Measurements from ENCODE around the gene CHRNA10. TPM values are rescaled to one million over a fixed set of nuclear protein-coding genes. Genes with fewer than 3 reads are reported as not detected.

Gene CHRNA10
- polyA plus RNA-seq, 1 of the 3 experiments (the other 2 are of a cell fraction), result 1.1 TPM

DNA sequence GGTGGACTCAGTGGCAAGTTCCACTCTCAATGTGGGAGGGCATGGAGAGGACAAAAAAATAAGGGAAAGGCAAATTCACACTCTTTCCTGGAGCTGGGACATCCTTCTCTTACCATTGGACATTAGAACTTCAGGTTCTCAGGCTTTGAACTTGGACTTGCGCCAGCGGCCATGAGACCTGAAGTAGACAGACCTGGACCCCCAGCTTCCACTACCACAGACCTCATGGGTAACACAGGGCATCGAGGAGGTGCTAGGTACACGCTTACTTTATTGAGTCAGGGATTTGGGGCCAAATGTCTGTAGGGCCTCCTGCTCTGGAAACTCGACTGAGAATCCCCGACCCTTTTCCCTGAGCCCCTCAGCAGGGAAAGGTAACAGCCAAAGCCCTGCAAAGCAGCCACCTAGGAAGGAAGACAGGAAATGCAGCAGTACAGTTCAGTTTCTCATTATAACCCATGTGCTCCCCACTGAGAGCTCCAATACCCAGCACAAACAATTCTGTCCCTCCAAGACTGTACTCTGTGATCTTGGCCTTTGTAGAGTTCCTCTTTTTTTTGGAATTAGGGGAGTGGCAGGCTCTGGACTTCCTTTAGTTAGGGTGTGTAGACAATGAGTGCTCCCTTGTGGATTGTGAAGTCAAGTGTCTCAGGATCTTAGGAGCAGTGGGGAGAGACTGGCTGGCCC is 5.7 kb downstream of the CHRNA10 start:
- H3K36me3 ChIP-seq (replicated peaks in 1 of 2; ENCODE audit: control insufficient read depth in 1 of 2, insufficient read depth in 2 of 2, low read length in 1 of 2), result peaks cover 0 to 32% of the 10 kb centered on the region in 2 experiments
- H3K4me1 ChIP-seq (ENCODE audit: control insufficient read depth in 1 of 2, insufficient read depth in 2 of 2, low read depth in 1 of 2, low read length in 1 of 2), result no peaks in the 10 kb centered on the region
- H3K9me2 ChIP-seq, result no peaks in the 10 kb centered on the region
- TF ChIP-seq MXI1 (IDR thresholded peaks at IDR 0.05; ENCODE audit: low read depth, low read length), result no peak
- TF ChIP-seq, protein P1, sequence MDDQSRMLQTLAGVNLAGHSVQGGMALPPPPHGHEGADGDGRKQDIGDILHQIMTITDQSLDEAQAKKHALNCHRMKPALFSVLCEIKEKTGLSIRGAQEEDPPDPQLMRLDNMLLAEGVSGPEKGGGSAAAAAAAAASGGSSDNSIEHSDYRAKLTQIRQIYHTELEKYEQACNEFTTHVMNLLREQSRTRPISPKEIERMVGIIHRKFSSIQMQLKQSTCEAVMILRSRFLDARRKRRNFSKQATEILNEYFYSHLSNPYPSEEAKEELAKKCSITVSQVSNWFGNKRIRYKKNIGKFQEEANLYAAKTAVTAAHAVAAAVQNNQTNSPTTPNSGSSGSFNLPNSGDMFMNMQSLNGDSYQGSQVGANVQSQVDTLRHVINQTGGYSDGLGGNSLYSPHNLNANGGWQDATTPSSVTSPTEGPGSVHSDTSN (IDR thresholded peaks at IDR 0.05), result no peak
- CTCF ChIA-PET, result no interaction called here
- H3K79me2 ChIP-seq (ENCODE audit: insufficient read depth), result no peaks in the 10 kb centered on the region
- no peak overlapping the region for H2AFZ ChIP-seq (ENCODE audit: low read depth)
- DNase-seq, result no peak
- no peaks in the 10 kb centered on the region for H3F3A ChIP-seq (replicated peaks; ENCODE audit: insufficient read depth)
- H3K27ac ChIP-seq (ENCODE audit: low read depth in 2 of 2, low read length in 1 of 2), result no peak overlapping the region
- WGBS (ENCODE audit: low lambda C conversion rate), result 91% methylated on average over 6 of the region's 6 CpGs
- POLR2A ChIA-PET, result no interaction called here
- H3K4me3 ChIP-seq (ENCODE audit: low read depth in 2 of 2, low read length in 1 of 2), result no peak overlapping the region
- H3K9ac ChIP-seq, result no peak overlapping the region
- H3K27me3 ChIP-seq (ENCODE audit: insufficient read depth), result no peaks in the 10 kb centered on the region
- no peak overlapping the region for H3K4me2 ChIP-seq
- H4K20me1 ChIP-seq (ENCODE audit: insufficient read depth), result no peaks in the 10 kb centered on the region
- H3K9me3 ChIP-seq, result no peaks in the 10 kb centered on the region

DNA sequence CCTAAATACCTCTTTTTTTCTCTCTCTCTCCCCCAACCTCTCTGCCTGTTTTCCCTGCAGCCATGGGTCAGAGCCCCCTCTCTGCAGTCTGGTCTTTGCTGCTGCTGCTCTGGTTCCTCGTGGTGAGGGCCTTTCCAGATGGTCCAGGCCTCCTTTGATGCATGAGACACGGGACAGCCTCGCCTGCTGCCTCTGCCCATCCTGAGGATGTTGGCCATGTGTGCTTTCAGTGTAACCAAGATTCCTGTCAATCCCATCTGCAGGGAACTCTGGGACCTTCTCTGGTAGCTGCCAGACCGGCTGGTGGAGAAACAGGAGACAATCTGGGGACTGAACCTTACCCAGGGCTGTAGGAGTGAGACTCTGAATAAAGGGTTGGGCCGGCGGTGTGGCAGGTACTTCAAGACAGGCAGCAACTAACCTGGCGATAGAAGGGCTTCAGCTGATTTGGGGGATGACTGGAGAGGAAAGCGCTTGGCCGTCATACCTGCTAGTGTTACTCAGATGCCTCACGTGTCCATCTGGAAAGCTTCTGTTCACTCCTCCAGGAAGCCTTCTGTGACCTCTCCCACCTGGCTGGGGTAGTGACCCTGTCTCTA is 7.1 kb downstream of the CHRNA10 start:
- ChIA-PET CTCF (interaction anchor here (0.6 kb wide), 1 partner anchor 16 kb away, joined by 5 read pairs; no protein-coding TSS in a partner anchor), POLR2A (no interaction called here)
- H3K79me2 ChIP-seq (ENCODE audit: insufficient read depth), result no peaks in the 10 kb centered on the region
- no peaks in the 10 kb centered on the region for H3K4me1 ChIP-seq (ENCODE audit: control insufficient read depth in 1 of 2, insufficient read depth in 2 of 2, low read depth in 1 of 2, low read length in 1 of 2)
- no peaks in the 10 kb centered on the region; the same call in 1 of the 2 replicates for H3K27me3 ChIP-seq (ENCODE audit: insufficient read depth)
- no peaks in the 10 kb centered on the region for H3K9me3 ChIP-seq
- no peak overlapping the region for H3K4me3 ChIP-seq (ENCODE audit: low read depth in 2 of 2, low read length in 1 of 2)
- peaks cover 0 to 24% of the 10 kb centered on the region in 2 experiments for H3K36me3 ChIP-seq (replicated peaks in 1 of 2; ENCODE audit: control insufficient read depth in 1 of 2, insufficient read depth in 2 of 2, low read length in 1 of 2)
- no peak overlapping the region for H3K27ac ChIP-seq (ENCODE audit: low read depth in 2 of 2, low read length in 1 of 2)
- DNase-seq, result no peak
- WGBS (ENCODE audit: low lambda C conversion rate), result 87% methylated on average over 10 of the region's 10 CpGs
- no peaks in the 10 kb centered on the region for H4K20me1 ChIP-seq (ENCODE audit: insufficient read depth)
- H3K9ac ChIP-seq, result no peak overlapping the region
- no peaks in the 10 kb centered on the region for H3F3A ChIP-seq (replicated peaks; ENCODE audit: insufficient read depth)
- no peak overlapping the region for H3K4me2 ChIP-seq
- H2AFZ ChIP-seq (ENCODE audit: low read depth), result no peak overlapping the region
- no peak for TF ChIP-seq RXRA (IDR thresholded peaks at IDR 0.05; ENCODE audit: borderline replicate concordance, low read depth)
- no peak for TF ChIP-seq FOSL2 (IDR thresholded peaks at IDR 0.05; ENCODE audit: borderline replicate concordance, low read depth)
- no peak for TF ChIP-seq FOXM1 (IDR thresholded peaks at IDR 0.05; ENCODE audit: low read depth)
- no peak for TF ChIP-seq JUND (IDR thresholded peaks at IDR 0.05)
- TF ChIP-seq TAF1 (IDR thresholded peaks at IDR 0.05; ENCODE audit: borderline replicate concordance, low read depth, low read length), result no peak
- TF ChIP-seq EP300 (IDR thresholded peaks at IDR 0.05; ENCODE audit: borderline replicate concordance in 1 of 2, low read depth in 1 of 2, low read length in 1 of 2), result no peak
- no peak for TF ChIP-seq YY1 (IDR thresholded peaks at IDR 0.05; ENCODE audit: low read depth)
- TF ChIP-seq EZH2phosphoT487 (IDR thresholded peaks at IDR 0.05; ENCODE audit: borderline replicate concordance, low read depth), result no peak
- TF ChIP-seq ELF1 (IDR thresholded peaks at IDR 0.05), result no peak
- no peak for TF ChIP-seq RAD21 (IDR thresholded peaks at IDR 0.05; ENCODE audit: low read length)
- TF ChIP-seq, protein P2, sequence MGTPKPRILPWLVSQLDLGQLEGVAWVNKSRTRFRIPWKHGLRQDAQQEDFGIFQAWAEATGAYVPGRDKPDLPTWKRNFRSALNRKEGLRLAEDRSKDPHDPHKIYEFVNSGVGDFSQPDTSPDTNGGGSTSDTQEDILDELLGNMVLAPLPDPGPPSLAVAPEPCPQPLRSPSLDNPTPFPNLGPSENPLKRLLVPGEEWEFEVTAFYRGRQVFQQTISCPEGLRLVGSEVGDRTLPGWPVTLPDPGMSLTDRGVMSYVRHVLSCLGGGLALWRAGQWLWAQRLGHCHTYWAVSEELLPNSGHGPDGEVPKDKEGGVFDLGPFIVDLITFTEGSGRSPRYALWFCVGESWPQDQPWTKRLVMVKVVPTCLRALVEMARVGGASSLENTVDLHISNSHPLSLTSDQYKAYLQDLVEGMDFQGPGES (IDR thresholded peaks at IDR 0.05; ENCODE audit: low read depth, low read length), result no peak
- no peaks in the 10 kb centered on the region for H3K9me2 ChIP-seq

All from SK-N-SH (cell line).